HG03469 (cell line): Measurements from ENCODE around the gene GPR137.
"Not testable (repeated sequence)": the region's sequence is repeated elsewhere in the genome, so short reads cannot be mapped to it uniquely, and the experiment has no call there.

Experiments used
- ATAC-seq: cut with Tn5 transposase; IDR thresholded peaks from one replicate; pipeline ENCODE4 v1.9.1; 2021; ENCODE audit warnings: mild to moderate bottlenecking, moderate library complexity, moderate number of reproducible peaks; ENCODE audit not compliant: unreplicated experiment

The GPR137 gene

GRCh38 chr11:64284962-64285884 is at the start of gene GPR137:
GPR137 (plus strand) TSS chr11:64285848; CDS start chr11:64286525, 677 bp downstream.
- peak; percentile 49 for ATAC-seq

GRCh38 chr11:64237484-64237951 is 48.1 kb upstream of the GPR137 start:
- ATAC-seq, result no peak

GRCh38 chr11:64238076-64238475 is 47.6 kb upstream of the GPR137 start:
- ATAC-seq, result no peak

- ATAC-seq, result no peak
Observed at GRCh38 chr11:64238999-64239398, 46.6 kb upstream of the GPR137 start.

GRCh38 chr11:64239662-64240434 is 45.8 kb upstream of the GPR137 start:
- no peak for ATAC-seq

- peak; percentile 38 for ATAC-seq
Observed at GRCh38 chr11:64240435-64241240, 45.0 kb upstream of the GPR137 start, which contains the start of gene FKBP2. FKBP2 (plus strand) TSS chr11:64241095; CDS start chr11:64242388, 1,293 bp downstream.

GRCh38 chr11:64241241-64241490 is 44.5 kb upstream of the GPR137 start:
- peak; percentile 41 for ATAC-seq

- ATAC-seq, result peak; percentile 10
Observed at GRCh38 chr11:64241491-64242374, 43.9 kb upstream of the GPR137 start.

GRCh38 chr11:64243236-64243854 is 42.3 kb upstream of the GPR137 start:
- no peak for ATAC-seq

GRCh38 chr11:64244107-64244506 is 41.5 kb upstream of the GPR137 start:
- no peak for ATAC-seq

GRCh38 chr11:64244966-64245365 is 40.7 kb upstream of the GPR137 start:
- ATAC-seq, result no peak

- no peak for ATAC-seq
Observed at GRCh38 chr11:64245401-64245796, 40.2 kb upstream of the GPR137 start.

- ATAC-seq, result no peak
Observed at GRCh38 chr11:64245797-64246620, 39.6 kb upstream of the GPR137 start.

GRCh38 chr11:64246621-64246870 is 39.1 kb upstream of the GPR137 start:
- ATAC-seq, result not testable (repeated sequence)

GRCh38 chr11:64246871-64247728 is 38.5 kb upstream of the GPR137 start, which contains the start of gene PPP1R14B:
PPP1R14B (minus strand) TSS chr11:64246943; CDS start chr11:64246673, 270 bp downstream.
- no peak for ATAC-seq

- no peak for ATAC-seq
Observed at GRCh38 chr11:64247729-64248531, 37.7 kb upstream of the GPR137 start.

- ATAC-seq, result no peak
Observed at GRCh38 chr11:64248578-64248977, 37.1 kb upstream of the GPR137 start.
